K562 (cell line): ENCODE results near the gene NTN3. TPM values are rescaled to one million over a fixed set of nuclear protein-coding genes. Genes with fewer than 3 reads are reported as not detected.

Experiments
- JUNB ChIP-seq: fragments of 450-650 bp; formaldehyde crosslinking; conservative IDR thresholded peaks from 2 replicates; pipeline ENCODE4 v1.4.0; 2020; ENCODE audit warnings: mild to moderate bottlenecking
- NR2C2 ChIP-seq, 2 experiments: fragments of 200-800 bp in 1 of 2; sonication (Bioruptor generic) in 1 of 2; sonication (generic) in 1 of 2; formaldehyde crosslinking in 1 of 2; IDR thresholded peaks; 2 replicates each; pipeline versions ENCODE4 v1.6.1 to v1.8.0; 2016 to 2022; ENCODE audit warnings: mild to moderate bottlenecking in 1 of 2, missing compliant biosample characterization in 1 of 2, missing genetic modification characterization in 1 of 2, missing genetic modification reagents in 1 of 2
- POLR2AphosphoS5 ChIP-seq: IDR thresholded peaks from 2 replicates; pipeline ENCODE4 v1.6.1; 2011; ENCODE audit warnings: mild to moderate bottlenecking, low read depth, low read length, moderate library complexity; ENCODE audit not compliant: control insufficient read depth, insufficient read depth
- polyA plus RNA-seq, 8 experiments: library from polyadenylated mRNA; depleted of rRNA in 4 of 8; stranded (reverse) in 5 of 8; unstranded in 3 of 8; fragments of >200 nt; fragmentation: Nextera tagmentation in 2 of 8; fragmentation: Illumina TruSeq in 1 of 8; extraction: Ambion mirVana in 2 of 8; extraction: Trizol in 1 of 8; gene quantifications; 2 replicates each; pipeline versions ENCODE4 v1.2.1 to v1.2.3, GENCODE V29; 2011 to 2014; ENCODE audit warnings: inconsistent platforms in 1 of 8, missing spikeins in 1 of 8
- total RNA-seq, 7 experiments: library from RNA; depleted of rRNA in 6 of 7; stranded (reverse); fragments of >200 nt in 6 of 7; fragmentation: Illumina TruSeq in 2 of 7; extraction: Trizol in 2 of 7; gene quantifications; 2 replicates each; pipeline versions ENCODE4 v1.2.1 to v1.2.3, GENCODE V29; 2011 to 2021; ENCODE audit warnings: low replicate concordance in 1 of 7
- TF ChIP-seq, protein P1 (sequence below), 2 experiments: fragments of 450-650 bp in 1 of 2; sonication (generic) in 1 of 2; formaldehyde crosslinking in 1 of 2; IDR thresholded peaks; 2 replicates each; pipeline versions ENCODE4 v1.7.1 to v1.9.0; 2016 to 2022; ENCODE audit warnings: inconsistent platforms in 1 of 2, mild to moderate bottlenecking in 1 of 2, missing genetic modification reagents in 1 of 2
- TF ChIP-seq, protein P2 (sequence below): sonication (generic); formaldehyde crosslinking; IDR thresholded peaks from 2 replicates; pipeline ENCODE4 v1.8.0; 2022; ENCODE audit warnings: mild to moderate bottlenecking, low read depth, missing genetic modification reagents

The NTN3 gene
- total and polyA plus RNA-seq, 9 of the 15 experiments (the other 6 are each of a cell fraction or from before 2014, with no cell fraction given), result not detected

DNA sequence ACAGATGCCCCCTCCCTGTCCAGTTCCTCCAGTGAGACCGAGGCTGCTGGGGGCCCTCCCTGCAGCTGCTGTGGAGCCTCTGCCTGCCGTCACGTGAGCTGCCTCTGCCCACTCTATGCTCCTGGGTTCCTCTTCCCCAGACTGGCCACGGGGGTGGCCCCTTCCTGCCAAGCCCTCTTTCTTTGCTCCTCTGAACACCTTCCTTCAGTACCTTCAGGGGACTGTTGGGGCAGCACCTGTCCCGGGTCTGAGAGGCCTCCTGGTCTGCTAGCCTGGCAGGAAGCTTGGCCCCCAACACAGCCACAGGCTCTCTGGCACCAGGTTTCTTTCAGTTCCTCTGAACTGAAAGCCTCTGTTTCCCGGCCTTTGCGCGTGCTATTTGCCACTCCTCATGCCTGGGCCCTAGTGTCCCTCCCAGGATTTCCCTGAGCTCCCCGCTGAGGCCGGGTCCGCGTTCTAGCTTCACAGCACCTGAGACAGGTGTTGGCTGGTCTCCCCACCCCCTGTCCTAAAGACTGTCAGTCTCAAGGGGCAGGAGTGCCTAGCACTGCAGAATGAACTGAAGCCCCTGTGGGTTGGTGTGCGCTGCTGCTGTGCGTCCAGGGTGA, 36.1 kb downstream of the NTN3 start (continued):
- TF ChIP-seq, protein P1, sequence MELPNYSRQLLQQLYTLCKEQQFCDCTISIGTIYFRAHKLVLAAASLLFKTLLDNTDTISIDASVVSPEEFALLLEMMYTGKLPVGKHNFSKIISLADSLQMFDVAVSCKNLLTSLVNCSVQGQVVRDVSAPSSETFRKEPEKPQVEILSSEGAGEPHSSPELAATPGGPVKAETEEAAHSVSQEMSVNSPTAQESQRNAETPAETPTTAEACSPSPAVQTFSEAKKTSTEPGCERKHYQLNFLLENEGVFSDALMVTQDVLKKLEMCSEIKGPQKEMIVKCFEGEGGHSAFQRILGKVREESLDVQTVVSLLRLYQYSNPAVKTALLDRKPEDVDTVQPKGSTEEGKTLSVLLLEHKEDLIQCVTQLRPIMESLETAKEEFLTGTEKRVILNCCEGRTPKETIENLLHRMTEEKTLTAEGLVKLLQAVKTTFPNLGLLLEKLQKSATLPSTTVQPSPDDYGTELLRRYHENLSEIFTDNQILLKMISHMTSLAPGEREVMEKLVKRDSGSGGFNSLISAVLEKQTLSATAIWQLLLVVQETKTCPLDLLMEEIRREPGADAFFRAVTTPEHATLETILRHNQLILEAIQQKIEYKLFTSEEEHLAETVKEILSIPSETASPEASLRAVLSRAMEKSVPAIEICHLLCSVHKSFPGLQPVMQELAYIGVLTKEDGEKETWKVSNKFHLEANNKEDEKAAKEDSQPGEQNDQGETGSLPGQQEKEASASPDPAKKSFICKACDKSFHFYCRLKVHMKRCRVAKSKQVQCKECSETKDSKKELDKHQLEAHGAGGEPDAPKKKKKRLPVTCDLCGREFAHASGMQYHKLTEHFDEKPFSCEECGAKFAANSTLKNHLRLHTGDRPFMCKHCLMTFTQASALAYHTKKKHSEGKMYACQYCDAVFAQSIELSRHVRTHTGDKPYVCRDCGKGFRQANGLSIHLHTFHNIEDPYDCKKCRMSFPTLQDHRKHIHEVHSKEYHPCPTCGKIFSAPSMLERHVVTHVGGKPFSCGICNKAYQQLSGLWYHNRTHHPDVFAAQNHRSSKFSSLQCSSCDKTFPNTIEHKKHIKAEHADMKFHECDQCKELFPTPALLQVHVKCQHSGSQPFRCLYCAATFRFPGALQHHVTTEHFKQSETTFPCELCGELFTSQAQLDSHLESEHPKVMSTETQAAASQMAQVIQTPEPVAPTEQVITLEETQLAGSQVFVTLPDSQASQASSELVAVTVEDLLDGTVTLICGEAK (IDR thresholded peaks at IDR 0.05), result no peak
- TF ChIP-seq, protein P1 (CRISPR knock-in tag; IDR thresholded peaks at IDR 0.05), result no peak
- TF ChIP-seq POLR2AphosphoS5 (no peak), JUNB (CRISPR knock-in tag) (no peak), NR2C2 (CRISPR knock-in tag; IDR thresholded peaks at IDR 0.05) (no peak), NR2C2 (tag; IDR thresholded peaks at IDR 0.05) (no peak)
- TF ChIP-seq, protein P2, sequence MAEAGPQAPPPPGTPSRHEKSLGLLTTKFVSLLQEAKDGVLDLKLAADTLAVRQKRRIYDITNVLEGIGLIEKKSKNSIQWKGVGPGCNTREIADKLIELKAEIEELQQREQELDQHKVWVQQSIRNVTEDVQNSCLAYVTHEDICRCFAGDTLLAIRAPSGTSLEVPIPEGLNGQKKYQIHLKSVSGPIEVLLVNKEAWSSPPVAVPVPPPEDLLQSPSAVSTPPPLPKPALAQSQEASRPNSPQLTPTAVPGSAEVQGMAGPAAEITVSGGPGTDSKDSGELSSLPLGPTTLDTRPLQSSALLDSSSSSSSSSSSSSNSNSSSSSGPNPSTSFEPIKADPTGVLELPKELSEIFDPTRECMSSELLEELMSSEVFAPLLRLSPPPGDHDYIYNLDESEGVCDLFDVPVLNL (CRISPR knock-in tag), result no peak
